ENCODE measurements around the gene CHERP. TPM values are rescaled to one million over a fixed set of nuclear protein-coding genes. Genes with fewer than 3 reads are reported as not detected.
A peak's percentile ranks its signal among the peaks of the same experiment; 100 is the strongest.

Gene CHERP
- 5.3 TPM for total RNA-seq

GRCh38 chr19:16542045-16542909 lies at the start of gene CHERP:
Gene CHERP, minus strand, starts transcription at chr19:16542437. Its CDS starts 59 bp downstream, at chr19:16542378.
- DNase-seq (ENCODE audit: low spot score in 2 of 2): peak; percentile 96 to 97

GRCh38 chr19:16590876-16591802 lies 48.9 kb upstream of the CHERP start:
- no peak for DNase-seq (ENCODE audit: low spot score in 2 of 2)
- FAIRE-seq: no peak

More at GRCh38 chr19:16542045-16542909, at the start of gene CHERP:
- no peak for FAIRE-seq

GRCh38 chr19:16589917-16590316 lies 47.7 kb upstream of the CHERP start:
- FAIRE-seq (no peak), DNase-seq (ENCODE audit: low spot score in 2 of 2) (no peak)

- DNase-seq (ENCODE audit: low spot score in 2 of 2) (no peak), FAIRE-seq (no peak)
Observed at GRCh38 chr19:16588824-16589577, 46.8 kb upstream of the CHERP start.

- DNase-seq (ENCODE audit: low spot score in 2 of 2): peak in 1 of 2 donors; percentile 36
- FAIRE-seq: no peak
Observed at GRCh38 chr19:16587833-16588823, 45.9 kb upstream of the CHERP start.

- DNase-seq (ENCODE audit: low spot score in 2 of 2): no peak
- no peak for FAIRE-seq
Observed at GRCh38 chr19:16586991-16587832, 45.0 kb upstream of the CHERP start.

- DNase-seq (ENCODE audit: low spot score in 2 of 2): no peak
Observed at GRCh38 chr19:16586477-16586871, 44.2 kb upstream of the CHERP start.

GRCh38 chr19:16585808-16586476 lies 43.7 kb upstream of the CHERP start:
- FAIRE-seq (no peak), DNase-seq (ENCODE audit: low spot score in 2 of 2) (no peak)

More at GRCh38 chr19:16586477-16586871, 44.2 kb upstream of the CHERP start:
- FAIRE-seq: no peak

- FAIRE-seq: no peak
Observed at GRCh38 chr19:16585094-16585801, 43.0 kb upstream of the CHERP start.

GRCh38 chr19:16584248-16585093 lies 42.2 kb upstream of the CHERP start:
- DNase-seq (ENCODE audit: low spot score in 2 of 2) (peak; percentile 64 to 83), FAIRE-seq (no peak)

More at GRCh38 chr19:16585094-16585801, 43.0 kb upstream of the CHERP start:
- DNase-seq (ENCODE audit: low spot score in 2 of 2): no peak

- FAIRE-seq (no peak), DNase-seq (ENCODE audit: low spot score in 2 of 2) (no peak)
Observed at GRCh38 chr19:16582486-16583261, 40.4 kb upstream of the CHERP start.

- FAIRE-seq: no peak
Observed at GRCh38 chr19:16581971-16582343, 39.7 kb upstream of the CHERP start.

GRCh38 chr19:16581145-16581970 lies 39.1 kb upstream of the CHERP start:
- DNase-seq (ENCODE audit: low spot score in 2 of 2) (no peak), FAIRE-seq (no peak)

More at GRCh38 chr19:16581971-16582343, 39.7 kb upstream of the CHERP start:
- no peak for DNase-seq (ENCODE audit: low spot score in 2 of 2)

- FAIRE-seq (no peak), DNase-seq (ENCODE audit: low spot score in 2 of 2) (no peak)
Observed at GRCh38 chr19:16579381-16579780, 37.1 kb upstream of the CHERP start.
